Ishikawa (cell line): ENCODE data around the gene DNAJC17.

ENCODE experiments used
- CEBPB ChIP-seq: IDR thresholded peaks from 2 replicates; pipeline ENCODE4 v1.6.1; 2012
- MAX ChIP-seq: IDR thresholded peaks from 2 replicates; pipeline ENCODE4 v1.6.1; 2012
- NFIC ChIP-seq: IDR thresholded peaks from 2 replicates; pipeline ENCODE4 v1.6.1; 2012
- TCF12 ChIP-seq: IDR thresholded peaks from 2 replicates; pipeline ENCODE4 v1.6.1; 2012; ENCODE audit warnings: low read depth
- YY1 ChIP-seq: IDR thresholded peaks from 2 replicates; pipeline ENCODE4 v1.6.1; 2012; ENCODE audit warnings: low read depth
- ZBTB7A ChIP-seq: IDR thresholded peaks from 2 replicates; pipeline ENCODE4 v1.6.1; 2012; ENCODE audit warnings: low read depth

- no peak for TF ChIP-seq ZBTB7A
- TF ChIP-seq TCF12 = no peak
- TF ChIP-seq NFIC = no peak
- TF ChIP-seq CEBPB = no peak
- TF ChIP-seq MAX = no peak
- no peak for TF ChIP-seq YY1
These were observed 24.6 kb upstream of the DNAJC17 start for GRCh38 chr15:40831861-40832260.
